ELF-1 (cell line): ENCODE data around the gene PRXL2B.

ENCODE experiments used
- DNase-seq: peaks from one replicate; pipeline ENCODE4 v3.0.0-alpha.2; 2016; ENCODE audit warnings: low read depth, low spot score

Gene PRXL2B

GRCh38 chr1:2585318-2586092 lies 1.1 kb upstream of the PRXL2B start:
- DNase-seq: peak; percentile 45

GRCh38 chr1:2587071-2587859 lies 688 bp downstream of the PRXL2B start:
- peak; percentile 32 for DNase-seq

- no peak for DNase-seq
Measured at GRCh38 chr1:2587860-2588571, 1.4 kb downstream of the PRXL2B start.

- no peak for DNase-seq
Measured at GRCh38 chr1:2588661-2589430, 2.3 kb downstream of the PRXL2B start.

GRCh38 chr1:2589431-2590232 lies 3.1 kb downstream of the PRXL2B start:
- DNase-seq: no peak

GRCh38 chr1:2590233-2591141 lies 3.9 kb downstream of the PRXL2B start:
- DNase-seq: no peak

GRCh38 chr1:2591233-2591580 lies 4.6 kb downstream of the PRXL2B start:
- DNase-seq: no peak

- DNase-seq: no peak
Measured at GRCh38 chr1:2591581-2592261, 5.1 kb downstream of the PRXL2B start.

GRCh38 chr1:2592672-2593071 lies 6.1 kb downstream of the PRXL2B start:
- no peak for DNase-seq

GRCh38 chr1:2593251-2593878 lies 6.8 kb downstream of the PRXL2B start:
- DNase-seq: no peak

- no peak for DNase-seq
Measured at GRCh38 chr1:2594001-2594640, 7.5 kb downstream of the PRXL2B start.

GRCh38 chr1:2594641-2595131 lies 8.1 kb downstream of the PRXL2B start:
- DNase-seq: no peak

GRCh38 chr1:2595261-2595811 lies 8.8 kb downstream of the PRXL2B start:
- no peak for DNase-seq

GRCh38 chr1:2595812-2596529 lies 9.4 kb downstream of the PRXL2B start:
- DNase-seq: no peak

- DNase-seq: no peak
Measured at GRCh38 chr1:2596530-2597333, 10.2 kb downstream of the PRXL2B start.
